ENCODE measurements around the gene POU4F3. TPM values are rescaled to one million over a fixed set of nuclear protein-coding genes. Genes with fewer than 3 reads are reported as not detected.

Gene POU4F3
- total and polyA plus RNA-seq, 2 of the 8 experiments (the other 6 are each of a cell fraction or from before 2014, with no cell fraction given) = 0.09 TPM; not detected in 1

- Histone ChIP-seq H3K4me1 (replicated peaks in 1 of 4; ENCODE audit: control insufficient read depth in 3 of 4, insufficient read depth in 4 of 4, low read length in 3 of 4) (no peaks in the 10 kb centered on the region), H3K23ac (ENCODE audit: insufficient read length) (no peak overlapping the region), H3K18ac (ENCODE audit: extremely low read depth, low read length) (no peak overlapping the region), H2AFZ (ENCODE audit: low read length) (no peak overlapping the region), H3K23me2 (ENCODE audit: low read depth, low read length) (no peaks in the 10 kb centered on the region; the same call in 1 of the 2 replicates), H3K14ac (ENCODE audit: insufficient read length) (no peak overlapping the region), H3K27me3 (replicated peaks in 1 of 4; ENCODE audit: control insufficient read depth in 3 of 4, extremely low read depth in 1 of 4, insufficient read depth in 3 of 4, low read length in 3 of 4) (no peaks in the 10 kb centered on the region; a peak in 1 of 7 replicates), H2BK12ac (ENCODE audit: low read depth, low read length) (no peak overlapping the region), H3K4ac (replicated peaks; ENCODE audit: insufficient read length, low read depth, low read length) (no peak overlapping the region), H2BK120ac (replicated peaks; ENCODE audit: low read depth, low read length) (no peak overlapping the region), H3K9me3 (ENCODE audit: insufficient read depth in 2 of 2, low read depth in 1 of 2, low read length in 1 of 2) (no peaks in the 10 kb centered on the region), H3K79me1 (ENCODE audit: low read depth, low read length) (no peaks in the 10 kb centered on the region), H3K56ac (replicated peaks; ENCODE audit: insufficient read length, low read depth, low read length) (no peak overlapping the region), H3K4me3 (ENCODE audit: extremely low read depth in 1 of 4, insufficient read depth in 2 of 4, low read depth in 3 of 4, low read length in 4 of 4) (no peak overlapping the region), H3K79me2 (ENCODE audit: control insufficient read depth in 1 of 2, insufficient read depth in 2 of 2, low read length in 2 of 2) (no peaks in the 10 kb centered on the region), H4K20me1 (replicated peaks in 1 of 2; ENCODE audit: control insufficient read depth in 1 of 2, insufficient read depth in 2 of 2, low read length in 2 of 2) (no peaks in the 10 kb centered on the region), H3K36me3 (ENCODE audit: control insufficient read depth in 2 of 4, insufficient read depth in 4 of 4, low read length in 3 of 4) (no peaks in the 10 kb centered on the region), H4K8ac (ENCODE audit: extremely low read depth, insufficient read depth, low read length) (no peak overlapping the region), H4K5ac (ENCODE audit: insufficient read length, low read depth, low read length) (no peak overlapping the region), H2BK5ac (ENCODE audit: low read depth, low read length) (no peak overlapping the region), H3K4me2 (ENCODE audit: insufficient read depth in 1 of 2, low read depth in 2 of 2, low read length in 2 of 2) (no peak overlapping the region), H2BK15ac (ENCODE audit: low read length) (no peak overlapping the region), H3K9ac (replicated peaks in 1 of 4; ENCODE audit: extremely low read depth in 1 of 4, low read depth in 3 of 4, low read length in 3 of 4) (no peak overlapping the region), H2BK20ac (ENCODE audit: low read length) (no peak overlapping the region), H2AK5ac (ENCODE audit: low read depth, low read length) (no peak overlapping the region), H3K27ac (ENCODE audit: low read depth, low read length) (no peak overlapping the region), H4K91ac (replicated peaks; ENCODE audit: insufficient read length, low read length) (no peak overlapping the region)
- FAIRE-seq (no peak), DNase-seq (ENCODE audit: low read depth in 1 of 2, low spot score in 2 of 2) (no peak)
- ChIA-PET POLR2A (ENCODE audit: partially characterized antibody) (no interaction called here), CTCF (ENCODE audit: partially characterized antibody) (interaction anchor here (0.5 to 7.6 kb wide), 14 partner anchors 8 to 129 kb away, joined by 3 to 81 read pairs (median 4); partner anchors contain the start of gene POU4F3)
- 81% methylated on average over 2 of the region's 2 CpGs; no CpG with 5 or more reads in 1 of the 2 experiments for WGBS, 2 experiments (ENCODE audit: extremely low coverage in 1 of 2, insufficient coverage in 1 of 2, insufficient read length in 1 of 2, insufficient replicate concordance in 2 of 2, low coverage in 1 of 2, low lambda C conversion rate in 2 of 2, missing lambda C conversion rate in 1 of 2)
- no peak for TF ChIP-seq ATF2 (IDR thresholded peaks at IDR 0.05; ENCODE audit: low read length)
- TF ChIP-seq POLR2A (IDR thresholded peaks at IDR 0.05; ENCODE audit: control extremely low read depth in 1 of 2, low read depth in 2 of 2, low read length in 2 of 2) = no peak
- TF ChIP-seq RBBP5 (IDR thresholded peaks at IDR 0.05; ENCODE audit: borderline replicate concordance, low read depth, low read length) = no peak
- no peak for TF ChIP-seq RXRA (IDR thresholded peaks at IDR 0.05; ENCODE audit: insufficient read depth, low read depth, low read length)
Measured at GRCh38 chr5:146388386-146388785, 49.7 kb downstream of the POU4F3 start.

All from H1 (cell line).